ENCODE results near the gene BACH1.

GRCh38 chr21:29287383-29287782 is 11.3 kb upstream of the BACH1 start:
- TF ChIP-seq CTCF (IDR thresholded peaks at IDR 0.05 in 8 of 11, conservative IDR thresholded peaks at IDR 0.05 in 3 of 11) (no peak), POLR2AphosphoS5 (IDR thresholded peaks at IDR 0.05) (no peak), POLR2A (IDR thresholded peaks at IDR 0.05) (no peak)
